Left cardiac atrium (tissue), 4 donors: ENCODE data around the gene WDR1. TPM values are rescaled to one million over a fixed set of nuclear protein-coding genes. Genes with fewer than 3 reads are reported as not detected.

Experiments used
- ATAC-seq, 2 donors: fragments of 200-7000 bp; cut with Tn5 transposase; one replicate each; pipeline ENCODE4 v1.9.1; 2020; ENCODE audit warnings: mild to moderate bottlenecking in 2 of 2, moderate library complexity in 2 of 2
- DNase-seq: peaks from one replicate; pipeline ENCODE4 v3.0.0-alpha.2; 2020
- intact Hi-C, 2 donors: fragments of 100-400 bp; cut with DNase I; formaldehyde crosslinking; loops; one replicate each; pipeline versions ENCODE4 v1.14.1 to v1.15.1; 2022 to 2023
- long read RNA-seq: library from polyadenylated mRNA; unstranded; transcript quantifications from one replicate; pipeline ENCODE4 v2.0.0, GENCODE V29; 2021
- total RNA-seq, 2 donors: library from RNA; stranded (reverse); fragmentation: NEBNext Ultra II Directional; extraction: Animal tissue kit (Norgen Biotek cat#: 25700); gene quantifications; one replicate each; pipeline ENCODE4 v1.2.1, GENCODE V29; 2021
- donor health status: DM: no; HTN: yes; CAD: no.
- donor health status: DM: no; HTN: yes; CAD: no; lungs with severe emphysema.
- donor health status: DM: yes; HTN: yes; CAD: no.
- donor health status: Dilated cardiomyopathy.

The WDR1 gene
- 100 to 1,000 TPM; 206 to 267 TPM for total RNA-seq
- long read RNA-seq, transcript WDR1-203 (15 exons, 3,142 nt), result major isoform, 349 of 394 reads
- long read RNA-seq, partial matches to known transcripts, result 25 of 394 reads
- long read RNA-seq, other reads (novel, unspliced or antisense), result 15 of 394 reads

GRCh38 chr4:10116569-10117358 is at the start of gene WDR1:
Gene WDR1 (minus strand): TSS chr4:10116799. CDS start chr4:10116666, 133 bp downstream.
- ATAC-seq (peak; percentile 97), DNase-seq (peak; percentile 98)
- intact Hi-C loops, result no loop called here

- no peak for DNase-seq
- peak in 1 of 2 donors; percentile 48 for ATAC-seq
- intact Hi-C loops, result loop anchor here (2.0 to 10.0 kb wide), 3 partner anchors 70 to 240 kb away; no protein-coding TSS in a partner anchor
These were observed 48.3 kb upstream of the WDR1 start for GRCh38 chr4:10164877-10165283.

GRCh38 chr4:10163296-10163695 is 46.7 kb upstream of the WDR1 start:
- DNase-seq (no peak), ATAC-seq (peak in 1 of 2 donors; percentile 20)
- intact Hi-C loops, result loop anchor here (5.0 to 10.0 kb wide), 2 partner anchors 72 to 239 kb away; no protein-coding TSS in a partner anchor

GRCh38 chr4:10162341-10163000 is 45.9 kb upstream of the WDR1 start:
- no peak for ATAC-seq
- no peak for DNase-seq
- intact Hi-C loops, result loop anchor here (5.0 to 10.0 kb wide), 2 partner anchors 72 to 240 kb away; no protein-coding TSS in a partner anchor

GRCh38 chr4:10161840-10162239 is 45.2 kb upstream of the WDR1 start:
- DNase-seq, result no peak
- no peak for ATAC-seq
- intact Hi-C loops, result loop anchor here (2.0 to 10.0 kb wide), 3 partner anchors 73 to 387 kb away; no protein-coding TSS in a partner anchor

GRCh38 chr4:10161146-10161545 is 44.5 kb upstream of the WDR1 start:
- ATAC-seq (peak in 1 of 2 donors; percentile 29), DNase-seq (no peak)
- intact Hi-C loops, result loop anchor here (2.0 to 10.0 kb wide), 3 partner anchors 74 to 388 kb away; no protein-coding TSS in a partner anchor

GRCh38 chr4:10160281-10160856 is 43.8 kb upstream of the WDR1 start:
- intact Hi-C loops, result loop anchor here (2.0 to 10.0 kb wide), 3 partner anchors 74 to 388 kb away; no protein-coding TSS in a partner anchor
- DNase-seq (no peak), ATAC-seq (peak in 1 of 2 donors; percentile 48)

- intact Hi-C loops, result loop anchor here (2.0 to 10.0 kb wide), 4 partner anchors 75 to 389 kb away; no protein-coding TSS in a partner anchor
- no peak for ATAC-seq
These were observed 43.1 kb upstream of the WDR1 start for GRCh38 chr4:10159671-10160070.

GRCh38 chr4:10158333-10158942 is 41.8 kb upstream of the WDR1 start:
- no peak for DNase-seq
- ATAC-seq, result no peak
- intact Hi-C loops, result loop anchor here in 1 of 2 donors (5.0 kb wide), 1 partner anchor 389 kb away; no protein-coding TSS in a partner anchor

More at GRCh38 chr4:10159671-10160070, 43.1 kb upstream of the WDR1 start:
- no peak for DNase-seq

- intact Hi-C loops, result loop anchor here in 1 of 2 donors (5.0 kb wide), 1 partner anchor 390 kb away; no protein-coding TSS in a partner anchor
These were observed 41.1 kb upstream of the WDR1 start for GRCh38 chr4:10157478-10158332.

GRCh38 chr4:10154241-10154640 is 37.6 kb upstream of the WDR1 start:
- intact Hi-C loops, result no loop called here
- ATAC-seq (no peak), DNase-seq (no peak)

More at GRCh38 chr4:10157478-10158332, 41.1 kb upstream of the WDR1 start:
- DNase-seq (peak; percentile 59), ATAC-seq (peak; percentile 66 to 78)

GRCh38 chr4:10153161-10153560 is 36.6 kb upstream of the WDR1 start:
- ATAC-seq, result no peak
- no peak for DNase-seq
- intact Hi-C loops, result no loop called here

GRCh38 chr4:10151182-10151581 is 34.6 kb upstream of the WDR1 start:
- intact Hi-C loops, result no loop called here
- ATAC-seq (no peak), DNase-seq (no peak)

- ATAC-seq, result no peak
- DNase-seq, result no peak
- intact Hi-C loops, result no loop called here
These were observed 28.4 kb upstream of the WDR1 start for GRCh38 chr4:10144966-10145365.

GRCh38 chr4:10144479-10144878 is 27.9 kb upstream of the WDR1 start:
- no peak for DNase-seq
- ATAC-seq, result no peak
- intact Hi-C loops, result no loop called here

GRCh38 chr4:10143171-10143570 is 26.6 kb upstream of the WDR1 start:
- DNase-seq (no peak), ATAC-seq (no peak)
- intact Hi-C loops, result no loop called here

GRCh38 chr4:10140866-10141759 is 24.5 kb upstream of the WDR1 start:
- ATAC-seq, result no peak
- intact Hi-C loops, result no loop called here

More at GRCh38 chr4:10140866-10141759, 24.5 kb upstream of the WDR1 start:
- no peak for DNase-seq
